GM21619 (cell line): ENCODE results near the gene RHEX.

Experiments
- ATAC-seq: cut with Tn5 transposase; IDR thresholded peaks from one replicate; pipeline ENCODE4 v1.9.1; 2021; ENCODE audit not compliant: unreplicated experiment

Gene RHEX

GRCh38 chr1:206083750-206084149 is 30.8 kb downstream of the RHEX start:
- ATAC-seq, result no peak

- ATAC-seq, result no peak
These were observed 34.1 kb downstream of the RHEX start for GRCh38 chr1:206087091-206087490.

GRCh38 chr1:206089341-206089740 is 36.4 kb downstream of the RHEX start:
- no peak for ATAC-seq

- no peak for ATAC-seq
These were observed 41.1 kb downstream of the RHEX start for GRCh38 chr1:206094024-206094423.

GRCh38 chr1:206097381-206097780 is 44.4 kb downstream of the RHEX start:
- no peak for ATAC-seq

- no peak for ATAC-seq
These were observed 45.4 kb downstream of the RHEX start for GRCh38 chr1:206098242-206098919.

GRCh38 chr1:206100226-206100815 is 47.3 kb downstream of the RHEX start:
- no peak for ATAC-seq

- no peak for ATAC-seq
These were observed 48.5 kb downstream of the RHEX start for GRCh38 chr1:206101351-206102045.

- ATAC-seq, result no peak
These were observed 49.4 kb downstream of the RHEX start for GRCh38 chr1:206102292-206102936.

GRCh38 chr1:206103979-206104378 is 51.0 kb downstream of the RHEX start:
- ATAC-seq, result no peak

GRCh38 chr1:206105464-206105995 is 52.6 kb downstream of the RHEX start:
- ATAC-seq, result no peak

- ATAC-seq, result no peak
These were observed 53.6 kb downstream of the RHEX start for GRCh38 chr1:206106328-206107167.

GRCh38 chr1:206107168-206107544 is 54.2 kb downstream of the RHEX start:
- ATAC-seq, result no peak

- ATAC-seq, result no peak
These were observed 55.7 kb downstream of the RHEX start for GRCh38 chr1:206108635-206109034.

GRCh38 chr1:206109718-206110117 is 56.7 kb downstream of the RHEX start:
- ATAC-seq, result no peak

- ATAC-seq, result no peak
These were observed 57.2 kb downstream of the RHEX start for GRCh38 chr1:206110161-206110560.

GRCh38 chr1:206110820-206111219 is 57.8 kb downstream of the RHEX start:
- ATAC-seq, result no peak

GRCh38 chr1:206111271-206111927 is 58.4 kb downstream of the RHEX start:
- no peak for ATAC-seq

GRCh38 chr1:206112600-206113301 is 59.8 kb downstream of the RHEX start:
- no peak for ATAC-seq
